ENCODE measurements around the gene MTHFD1L.

MTHFD1L gene

DNA sequence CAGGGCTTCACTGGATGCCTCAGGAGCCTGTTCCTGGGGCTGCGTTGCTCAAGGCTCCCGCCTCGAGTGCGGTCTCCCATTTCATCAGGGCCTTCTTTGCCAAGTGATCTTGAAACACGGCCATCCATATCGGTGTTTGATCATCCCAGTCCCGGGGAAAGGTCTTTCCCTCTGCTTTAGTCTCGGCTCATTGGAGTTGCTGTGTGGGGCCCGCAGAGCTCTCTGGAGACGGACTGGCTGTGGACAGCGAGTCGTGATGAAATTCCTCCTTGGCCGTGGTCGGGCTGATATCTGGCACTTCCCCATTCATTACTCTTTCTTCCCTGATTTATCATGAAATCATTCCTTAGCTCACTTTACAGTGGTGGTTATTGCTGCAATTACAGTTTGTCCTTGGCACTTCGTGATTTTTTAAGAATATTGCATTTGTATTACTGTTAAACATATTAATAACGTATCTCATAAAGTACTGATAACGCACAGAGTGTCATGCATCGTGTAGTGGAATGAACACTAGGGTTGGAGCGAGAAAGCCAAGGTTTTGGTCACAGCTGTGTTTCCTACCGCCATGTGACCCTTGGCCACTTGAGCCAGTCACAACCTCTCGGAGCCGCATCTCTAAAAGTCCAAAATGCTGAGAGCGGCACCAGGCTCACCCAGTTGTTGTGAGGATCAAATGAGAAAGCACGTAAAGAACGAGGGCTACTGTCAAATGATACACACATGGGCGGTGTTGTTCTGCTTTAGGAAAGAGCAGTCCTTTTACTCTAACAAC, 71.8 kb downstream of the MTHFD1L start:
- no peak for DNase-seq

GRCh38 chr6:150939399-150939798, 73.9 kb downstream of the MTHFD1L start:
- DNase-seq = no peak

GRCh38 chr6:150940941-150941340, 75.4 kb downstream of the MTHFD1L start:
- DNase-seq = no peak

DNA sequence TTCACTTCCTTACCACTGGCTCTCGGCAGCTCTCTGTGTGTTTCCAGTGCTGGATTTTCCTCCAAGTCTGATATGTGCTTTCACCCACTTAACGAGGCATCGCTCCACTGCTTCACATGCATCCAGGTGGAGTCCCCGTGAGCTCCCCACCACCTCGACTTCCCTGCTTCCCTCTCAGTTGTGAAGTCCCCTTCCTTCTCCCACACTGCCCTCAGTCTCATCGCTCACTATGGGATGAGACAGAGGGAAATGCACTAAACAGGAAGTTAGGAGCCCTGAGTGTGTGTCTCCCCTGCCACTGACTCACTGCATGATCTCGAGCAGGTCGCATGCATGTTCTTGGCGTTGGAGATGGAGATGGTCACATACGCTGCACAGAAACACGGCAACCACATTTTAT, 84.0 kb downstream of the MTHFD1L start:
- no peak for DNase-seq

DNA sequence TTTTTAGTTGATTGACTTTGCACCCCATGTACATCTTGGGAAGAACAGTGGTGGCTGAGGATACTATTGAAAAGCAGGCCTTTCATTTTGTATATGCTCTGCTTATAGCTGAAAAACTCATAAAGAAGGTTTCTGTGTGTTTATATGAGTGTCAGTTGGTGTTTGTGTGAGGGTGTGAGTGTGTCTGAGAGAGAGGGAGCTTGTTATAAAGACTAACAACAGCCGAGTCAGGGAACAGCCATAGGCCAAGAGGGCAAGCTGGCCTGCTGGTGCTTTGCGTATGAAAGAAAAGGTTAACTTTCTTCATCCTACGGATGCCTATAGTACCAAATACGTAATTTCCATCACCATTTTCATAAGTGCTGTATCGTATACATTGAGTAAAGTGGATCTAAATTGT, 88.3 kb downstream of the MTHFD1L start:
- no peak for DNase-seq

- no peak for DNase-seq
These were observed 93.7 kb downstream of the MTHFD1L start for GRCh38 chr6:150959166-150959565.

DNA sequence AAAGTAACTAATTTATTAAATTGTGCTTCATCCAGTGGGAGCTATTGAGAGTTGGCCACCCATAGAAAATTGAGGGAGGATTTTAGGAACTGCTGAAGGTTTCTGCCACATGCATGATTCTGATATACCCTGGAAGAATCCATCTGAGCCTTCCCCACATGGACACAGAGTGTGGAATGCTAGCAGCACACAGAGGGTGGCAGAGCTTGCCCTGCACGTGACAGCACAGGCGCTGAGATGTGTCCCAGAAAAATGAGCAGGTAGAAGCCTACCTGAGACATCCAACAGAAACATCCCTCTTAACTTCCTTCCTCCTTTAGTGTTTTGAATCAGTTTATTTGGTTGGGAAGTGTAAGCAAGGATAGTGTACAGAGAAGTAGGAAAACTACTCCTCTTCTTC, 96.9 kb downstream of the MTHFD1L start:
- DNase-seq = no peak

DNA sequence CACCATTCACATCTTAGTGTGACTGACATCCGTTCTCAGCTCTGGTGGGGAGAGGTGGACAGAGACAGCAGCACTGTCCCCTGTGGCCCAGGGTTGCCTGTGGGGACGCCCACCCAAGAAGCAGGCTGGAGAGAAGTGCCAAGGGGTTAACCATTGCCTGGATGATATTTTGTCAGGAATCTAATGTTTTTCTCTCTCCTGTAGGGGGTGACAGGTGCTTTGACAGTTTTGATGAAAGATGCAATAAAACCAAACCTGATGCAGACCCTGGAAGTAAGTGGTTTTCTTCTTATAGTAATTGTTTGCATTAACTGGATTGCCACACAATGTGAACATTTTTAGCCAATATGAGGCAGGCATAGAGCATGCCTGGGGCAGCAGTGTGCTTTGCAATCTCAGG, 99.3 kb downstream of the MTHFD1L start:
- DNase-seq = no peak

GRCh38 chr6:150966786-150967185, 101.3 kb downstream of the MTHFD1L start:
- no peak for DNase-seq

DNA sequence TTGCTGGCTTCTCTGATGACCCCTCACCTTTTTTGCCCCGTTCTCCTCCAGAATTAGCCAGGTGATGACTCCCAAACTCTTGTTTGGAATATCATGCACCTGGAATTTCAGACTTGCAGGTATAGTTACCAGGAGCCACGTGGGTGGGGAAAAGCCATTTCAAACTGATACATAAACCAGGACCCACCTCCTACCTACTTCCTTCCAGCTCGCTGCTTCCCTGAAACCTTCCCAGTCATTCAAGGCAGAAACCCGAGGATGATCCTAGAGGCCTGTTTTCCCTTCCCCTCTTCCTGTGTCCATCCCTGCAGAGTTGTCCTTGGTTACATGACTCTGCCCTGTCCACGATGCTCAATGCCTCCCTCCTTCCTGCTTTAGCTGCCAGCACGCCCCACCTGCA, 101.9 kb downstream of the MTHFD1L start:
- no peak for DNase-seq

GRCh38 chr6:150967910-150968309, 102.4 kb downstream of the MTHFD1L start:
- no peak for DNase-seq

DNA sequence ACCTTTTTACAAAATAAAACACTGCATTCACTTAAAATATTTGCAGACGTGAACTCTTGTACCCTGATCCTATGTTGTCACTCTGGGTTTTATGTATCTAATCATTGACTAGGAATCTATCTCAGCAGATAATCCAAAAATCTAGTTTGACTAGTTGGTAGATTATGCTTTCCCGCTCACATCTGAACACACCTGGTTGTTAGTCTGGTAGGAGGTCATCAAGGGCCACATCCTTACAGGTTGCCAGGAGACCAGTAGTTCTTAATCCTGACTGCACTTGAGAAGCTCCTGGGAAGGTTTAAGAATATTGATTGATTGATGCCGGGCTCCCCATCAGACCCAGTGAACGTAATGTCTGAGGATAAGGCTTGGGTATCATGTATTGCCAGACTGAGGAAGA, 104.4 kb downstream of the MTHFD1L start:
- DNase-seq = no peak

- no peak for DNase-seq
These were observed 105.7 kb downstream of the MTHFD1L start for GRCh38 chr6:150971219-150971618.

DNA sequence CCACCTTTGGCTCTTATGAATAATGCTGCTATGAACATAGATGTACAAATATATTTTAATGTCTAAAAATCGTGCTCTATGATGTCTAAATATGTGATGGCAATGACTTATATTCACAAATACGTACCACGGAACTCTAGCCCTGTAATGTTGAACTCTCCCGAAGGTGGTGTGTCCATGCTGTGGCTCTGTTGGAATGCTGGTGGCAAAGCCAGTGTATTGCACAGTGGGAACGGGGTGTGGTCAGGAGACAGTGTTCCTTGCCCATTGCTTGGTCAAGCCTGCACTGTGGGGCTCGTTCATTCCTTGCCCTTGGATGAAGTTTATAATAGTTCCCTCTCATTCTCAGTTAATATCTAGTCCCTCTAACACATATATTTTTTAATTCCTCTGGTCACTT, 109.6 kb downstream of the MTHFD1L start:
- no peak for DNase-seq

DNA sequence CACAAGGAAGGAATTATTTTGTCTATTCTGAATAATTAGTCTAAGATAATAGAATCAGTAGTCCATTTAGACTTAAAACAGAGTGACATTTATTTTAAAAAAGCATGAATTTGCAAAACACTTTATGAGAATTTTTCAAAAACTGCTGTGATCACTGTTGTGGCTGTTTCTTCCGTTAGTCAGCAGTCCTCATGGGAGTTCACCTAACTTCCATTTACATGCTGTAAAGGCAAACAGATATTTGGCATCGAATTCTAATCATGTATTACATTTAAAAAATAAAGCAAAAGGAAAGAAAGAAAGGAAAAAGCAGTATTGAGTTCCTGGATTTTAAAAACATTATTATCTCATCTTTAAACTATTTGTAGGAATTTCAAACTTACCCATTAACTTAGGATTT, 111.8 kb downstream of the MTHFD1L start:
- DNase-seq = no peak

DNA sequence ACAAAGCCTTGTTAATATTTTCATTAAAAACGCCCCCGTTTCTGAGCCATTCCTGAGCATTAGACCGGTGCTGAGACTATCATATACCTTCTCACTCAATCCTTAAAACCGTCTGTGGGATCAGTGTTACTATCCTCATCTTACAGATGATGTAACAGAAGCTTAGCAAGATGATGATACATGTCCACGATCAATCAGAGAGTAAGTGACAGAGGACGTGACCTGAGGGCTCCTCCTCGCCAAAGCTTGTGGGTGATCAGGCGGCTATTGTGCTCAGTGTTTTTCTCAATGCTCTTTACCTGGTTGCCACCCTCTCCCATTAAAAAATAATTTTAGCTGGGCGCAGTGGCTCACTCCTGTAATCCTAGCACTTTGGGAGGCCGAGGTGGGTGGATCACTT, 113.1 kb downstream of the MTHFD1L start:
- no peak for DNase-seq

- DNase-seq = no peak
These were observed 114.4 kb downstream of the MTHFD1L start for GRCh38 chr6:150979826-150980350.

GRCh38 chr6:150981095-150981494, 115.6 kb downstream of the MTHFD1L start:
- no peak for DNase-seq

- no peak for DNase-seq
These were observed 116.2 kb downstream of the MTHFD1L start for GRCh38 chr6:150981669-150982068.

- peak; percentile 71 for DNase-seq
These were observed 121.9 kb downstream of the MTHFD1L start for GRCh38 chr6:150987371-150987828.

DNA sequence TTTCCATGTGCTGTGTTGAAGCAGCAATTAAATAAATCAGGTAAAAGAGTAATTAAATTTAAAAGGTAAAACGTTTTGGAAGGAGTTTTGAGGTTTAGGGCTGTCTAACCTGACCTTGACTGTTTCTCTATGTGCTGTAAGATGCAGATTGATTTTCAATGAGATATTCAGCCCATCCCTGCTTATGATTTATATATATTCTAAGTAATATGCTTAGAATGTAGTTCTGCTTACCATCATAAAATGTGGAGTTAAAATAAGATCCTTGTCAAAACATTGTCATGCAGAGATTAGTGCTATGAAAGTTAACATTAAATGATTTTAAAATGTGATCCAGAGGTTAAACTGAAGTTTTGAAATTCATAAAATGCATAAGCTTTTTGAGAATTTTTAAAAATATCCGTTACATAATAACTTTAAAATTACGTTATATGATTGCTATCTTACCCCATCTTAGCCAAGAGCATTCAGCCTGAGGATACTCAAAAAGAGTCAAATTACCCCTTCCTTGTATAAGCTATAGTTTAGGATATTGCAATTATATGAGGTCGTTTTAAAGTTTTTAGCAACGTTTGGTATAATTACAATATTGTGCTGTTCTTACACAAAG, 122.5 kb downstream of the MTHFD1L start:
- DNase-seq = no peak

DNA sequence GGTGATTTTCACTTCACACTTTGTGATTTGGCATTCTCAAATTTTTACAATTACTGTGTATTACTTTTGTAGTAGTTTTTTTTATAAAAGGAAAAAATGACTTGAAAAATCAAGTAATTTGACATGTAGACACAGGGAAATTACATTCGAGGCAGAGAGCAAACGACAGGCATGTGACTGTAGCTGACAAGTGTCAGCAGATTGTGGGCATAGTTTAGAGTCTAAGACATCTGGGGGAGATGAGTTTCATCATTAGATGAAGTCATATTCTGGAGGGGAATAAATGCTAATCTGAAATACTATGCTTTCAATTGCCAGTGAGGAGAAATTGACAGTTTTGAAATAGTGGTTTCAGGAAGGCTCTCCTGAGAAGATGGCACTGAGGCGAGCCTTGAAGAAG, 126.0 kb downstream of the MTHFD1L start:
- DNase-seq = no peak

- DNase-seq = no peak
These were observed 126.8 kb downstream of the MTHFD1L start for GRCh38 chr6:150992262-150992661.

- no peak for DNase-seq
These were observed 127.2 kb downstream of the MTHFD1L start for GRCh38 chr6:150992703-150993102.

DNA sequence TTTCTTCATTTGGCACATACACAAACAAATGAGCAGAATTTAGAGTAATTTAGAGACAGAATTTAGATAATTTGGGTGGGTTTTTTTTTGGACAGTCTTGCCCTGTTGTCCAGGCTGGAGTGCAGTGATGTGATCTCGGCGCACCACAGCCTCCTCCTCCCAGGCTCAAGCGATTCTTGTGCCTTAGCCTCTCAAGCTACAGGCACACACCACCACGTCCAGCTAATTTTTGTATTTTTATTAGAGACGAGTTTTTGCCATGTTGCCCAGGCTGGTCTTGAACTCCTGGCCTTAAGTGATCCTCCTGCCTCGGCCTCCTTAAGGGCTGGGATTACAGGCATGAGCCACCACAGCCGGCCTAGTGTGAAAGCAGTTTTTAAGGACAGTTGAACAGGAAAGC, 127.8 kb downstream of the MTHFD1L start:
- no peak for DNase-seq

Data from stimulated activated CD4-positive, alpha-beta T cell treated with anti-CD3 and anti-CD28 coated beads, Interleukin-1b, Interleukin-23, amount 100 ng/mL, for 48 hours (primary cell).